ENCODE measurements around the gene USP9X.

The USP9X gene

DNA sequence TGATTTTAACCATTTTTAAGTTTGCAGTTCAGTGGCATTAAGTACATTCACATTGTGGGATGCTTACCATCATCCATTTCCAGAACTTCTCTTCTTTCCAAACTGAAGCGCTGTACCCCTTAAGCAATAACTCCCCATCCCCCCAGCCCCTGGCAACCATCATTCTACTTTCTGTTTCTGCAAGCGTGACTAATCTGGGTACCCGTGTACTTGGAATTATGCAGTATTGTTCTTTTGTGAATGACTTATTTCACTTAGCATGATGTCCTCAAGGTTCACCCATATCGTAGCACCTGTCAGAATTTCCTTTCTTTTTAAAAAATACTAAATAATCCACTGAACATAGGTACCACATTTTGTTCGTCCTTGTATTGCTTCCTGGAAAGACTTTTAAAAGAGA, 32.9 kb downstream of the USP9X start:
- H3K9ac ChIP-seq = no peak overlapping the region
- no peaks in the 10 kb centered on the region for H3K27me3 ChIP-seq (ENCODE audit: insufficient read depth, low read depth)
- no peak overlapping the region for H3K27ac ChIP-seq
- TF ChIP-seq, protein P1, sequence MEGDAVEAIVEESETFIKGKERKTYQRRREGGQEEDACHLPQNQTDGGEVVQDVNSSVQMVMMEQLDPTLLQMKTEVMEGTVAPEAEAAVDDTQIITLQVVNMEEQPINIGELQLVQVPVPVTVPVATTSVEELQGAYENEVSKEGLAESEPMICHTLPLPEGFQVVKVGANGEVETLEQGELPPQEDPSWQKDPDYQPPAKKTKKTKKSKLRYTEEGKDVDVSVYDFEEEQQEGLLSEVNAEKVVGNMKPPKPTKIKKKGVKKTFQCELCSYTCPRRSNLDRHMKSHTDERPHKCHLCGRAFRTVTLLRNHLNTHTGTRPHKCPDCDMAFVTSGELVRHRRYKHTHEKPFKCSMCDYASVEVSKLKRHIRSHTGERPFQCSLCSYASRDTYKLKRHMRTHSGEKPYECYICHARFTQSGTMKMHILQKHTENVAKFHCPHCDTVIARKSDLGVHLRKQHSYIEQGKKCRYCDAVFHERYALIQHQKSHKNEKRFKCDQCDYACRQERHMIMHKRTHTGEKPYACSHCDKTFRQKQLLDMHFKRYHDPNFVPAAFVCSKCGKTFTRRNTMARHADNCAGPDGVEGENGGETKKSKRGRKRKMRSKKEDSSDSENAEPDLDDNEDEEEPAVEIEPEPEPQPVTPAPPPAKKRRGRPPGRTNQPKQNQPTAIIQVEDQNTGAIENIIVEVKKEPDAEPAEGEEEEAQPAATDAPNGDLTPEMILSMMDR (conservative IDR thresholded peaks at IDR 0.05; ENCODE audit: low read depth, low read length) = no peak
- no peak overlapping the region for H3K4me2 ChIP-seq
- peaks cover 78% of the 10 kb centered on the region for H3K79me2 ChIP-seq (ENCODE audit: insufficient read depth, low read depth)
- H3K4me3 ChIP-seq (IDR thresholded peaks at IDR 0.05; ENCODE audit: insufficient read depth, low read depth, low read length) = no peak overlapping the region
- no peaks in the 10 kb centered on the region for H3K36me3 ChIP-seq (ENCODE audit: insufficient read depth)
- H4K20me1 ChIP-seq (ENCODE audit: insufficient read depth) = peaks cover 37% of the 10 kb centered on the region
- no peak overlapping the region for H2AFZ ChIP-seq (ENCODE audit: low read depth)
- peaks cover 54% of the 10 kb centered on the region for H3K4me1 ChIP-seq (ENCODE audit: low read depth, poor library complexity, severe bottlenecking)

DNA sequence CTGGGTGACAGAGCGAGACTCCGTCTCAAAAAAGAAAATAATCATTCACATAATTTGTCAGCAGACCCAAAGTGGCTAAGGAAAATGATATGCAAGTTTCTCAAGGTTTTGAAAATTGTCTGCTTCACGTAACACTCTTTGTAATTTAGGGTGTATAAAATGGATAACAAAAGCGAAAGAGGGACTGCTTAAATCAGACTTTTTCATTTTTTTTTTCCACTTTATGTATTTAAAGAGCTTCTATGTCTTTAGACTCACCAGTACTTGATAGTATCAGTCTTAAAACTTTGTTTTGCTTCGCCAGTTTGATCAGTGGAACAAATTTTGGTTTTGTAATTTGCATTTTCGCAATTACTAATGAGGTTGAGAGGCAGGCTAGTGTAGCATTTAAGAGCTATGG, 34.6 kb downstream of the USP9X start:
- peaks cover 75% of the 10 kb centered on the region for H3K79me2 ChIP-seq (ENCODE audit: insufficient read depth, low read depth)
- no peak overlapping the region for H3K9ac ChIP-seq
- H3K4me2 ChIP-seq = no peak overlapping the region
- no peak overlapping the region for H3K4me3 ChIP-seq (IDR thresholded peaks at IDR 0.05; ENCODE audit: insufficient read depth, low read depth, low read length)
- no peaks in the 10 kb centered on the region for H3K36me3 ChIP-seq (ENCODE audit: insufficient read depth)
- no peak overlapping the region for H2AFZ ChIP-seq (ENCODE audit: low read depth)
- peaks cover 53% of the 10 kb centered on the region for H3K4me1 ChIP-seq (ENCODE audit: low read depth, poor library complexity, severe bottlenecking)
- H4K20me1 ChIP-seq (ENCODE audit: insufficient read depth) = peaks cover 37% of the 10 kb centered on the region
- TF ChIP-seq, protein P1 (conservative IDR thresholded peaks at IDR 0.05; ENCODE audit: low read depth, low read length) = no peak
- H3K27ac ChIP-seq = no peak overlapping the region
- H3K27me3 ChIP-seq (ENCODE audit: insufficient read depth, low read depth) = no peaks in the 10 kb centered on the region

DNA sequence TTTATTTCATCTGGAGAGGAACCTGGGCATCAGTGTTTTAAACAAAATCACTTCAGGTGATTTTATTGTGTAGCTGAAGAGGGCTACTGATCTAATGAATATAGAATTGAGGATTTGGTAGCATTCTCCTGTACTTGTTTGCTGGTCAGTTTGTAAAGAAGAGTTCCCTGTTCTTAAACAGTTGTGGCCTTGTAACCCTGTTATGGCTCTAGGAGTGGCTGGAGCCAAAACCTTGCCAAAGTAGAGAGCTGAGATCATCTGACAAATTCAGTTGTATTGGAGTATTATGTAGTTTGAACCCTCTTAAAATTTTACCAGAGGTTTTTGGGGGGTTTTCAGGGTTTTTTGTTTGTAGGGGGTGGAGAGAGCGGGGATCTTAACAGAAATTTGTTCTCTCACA, 36.5 kb downstream of the USP9X start:
- H2AFZ ChIP-seq (ENCODE audit: low read depth) = no peak overlapping the region
- no peak overlapping the region for H3K4me3 ChIP-seq (IDR thresholded peaks at IDR 0.05; ENCODE audit: insufficient read depth, low read depth, low read length)
- H3K9ac ChIP-seq = no peak overlapping the region
- H4K20me1 ChIP-seq (ENCODE audit: insufficient read depth) = peaks cover 26% of the 10 kb centered on the region; the same call in 1 of the 2 replicates
- H3K27ac ChIP-seq = no peak overlapping the region
- no peaks in the 10 kb centered on the region for H3K36me3 ChIP-seq (ENCODE audit: insufficient read depth)
- peaks cover 66% of the 10 kb centered on the region for H3K79me2 ChIP-seq (ENCODE audit: insufficient read depth, low read depth)
- no peak overlapping the region for H3K4me2 ChIP-seq
- H3K27me3 ChIP-seq (ENCODE audit: insufficient read depth, low read depth) = no peaks in the 10 kb centered on the region
- peaks cover 35% of the 10 kb centered on the region for H3K4me1 ChIP-seq (ENCODE audit: low read depth, poor library complexity, severe bottlenecking)
- TF ChIP-seq, protein P1 (conservative IDR thresholded peaks at IDR 0.05; ENCODE audit: low read depth, low read length) = no peak

DNA sequence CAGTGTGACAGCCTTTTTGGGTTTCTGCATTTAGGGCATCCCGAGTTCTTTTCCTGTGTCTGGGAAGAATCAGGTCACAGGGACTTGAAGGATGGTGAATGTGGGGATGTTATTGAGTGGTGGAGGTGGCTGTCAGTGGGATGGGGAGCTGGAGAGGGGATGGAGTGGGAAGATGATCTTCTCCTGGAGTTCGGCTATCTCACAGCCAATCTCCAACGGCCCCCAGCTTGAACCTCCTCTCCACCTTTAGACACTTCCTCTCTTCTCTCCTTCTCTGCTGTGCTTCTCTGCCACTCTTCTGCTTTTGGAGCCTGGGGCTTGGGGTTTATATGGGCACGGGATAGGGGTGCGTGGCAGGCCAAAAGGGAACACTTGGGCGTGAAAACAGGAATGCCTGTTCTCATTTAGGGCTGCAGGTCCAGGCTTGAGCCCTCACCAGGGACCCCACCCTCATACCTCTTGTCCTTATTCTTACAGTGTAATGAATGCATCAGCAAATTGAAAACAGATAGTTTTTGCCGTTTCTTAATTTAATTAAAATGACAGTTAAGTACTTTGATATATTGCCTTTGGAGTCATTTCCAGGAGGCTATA, 37.5 kb downstream of the USP9X start:
- H3K4me1 ChIP-seq (ENCODE audit: low read depth, poor library complexity, severe bottlenecking) = peaks cover 34% of the 10 kb centered on the region
- no peak overlapping the region for H3K27ac ChIP-seq
- no peak overlapping the region for H3K9ac ChIP-seq
- H3K4me3 ChIP-seq (IDR thresholded peaks at IDR 0.05; ENCODE audit: insufficient read depth, low read depth, low read length) = no peak overlapping the region
- no peaks in the 10 kb centered on the region for H3K36me3 ChIP-seq (ENCODE audit: insufficient read depth)
- peaks cover 68% of the 10 kb centered on the region for H3K79me2 ChIP-seq (ENCODE audit: insufficient read depth, low read depth)
- no peaks in the 10 kb centered on the region for H3K27me3 ChIP-seq (ENCODE audit: insufficient read depth, low read depth)
- no peak overlapping the region for H2AFZ ChIP-seq (ENCODE audit: low read depth)
- peaks cover 26% of the 10 kb centered on the region; the same call in 1 of the 2 replicates for H4K20me1 ChIP-seq (ENCODE audit: insufficient read depth)
- H3K4me2 ChIP-seq = no peak overlapping the region
- TF ChIP-seq, protein P1 (conservative IDR thresholded peaks at IDR 0.05; ENCODE audit: low read depth, low read length) = no peak

Measured in KMS-11 (cell line).